Measurements from ENCODE around the gene CANT1. TPM values are rescaled to one million over a fixed set of nuclear protein-coding genes. Genes with fewer than 3 reads are reported as not detected.

Gene CANT1
- total RNA-seq, 2 donors from 2014 or later, result 302 to 322 TPM

GRCh38 chr17:79002796-79003593 lies 6.6 kb downstream of the CANT1 start:
- intact Hi-C loops (cut with DNase I, micrococcal nuclease), result no loop called here
- ATAC-seq, result no peak
- peak; percentile 23 to 24 for DNase-seq

- intact Hi-C loops (cut with DNase I, micrococcal nuclease), result no loop called here
- ATAC-seq, result no peak
- DNase-seq, result peak; percentile 8 to 25
These were observed 7.3 kb downstream of the CANT1 start for GRCh38 chr17:79002291-79002690.

- DNase-seq, result peak; percentile 33 to 44
- intact Hi-C loops (cut with DNase I, micrococcal nuclease), result no loop called here
- no peak for ATAC-seq
These were observed 8.2 kb downstream of the CANT1 start for GRCh38 chr17:79001190-79002020.

GRCh38 chr17:79000396-79001189 lies 9.0 kb downstream of the CANT1 start:
- ATAC-seq (no peak), DNase-seq (peak; percentile 29 to 30)
- intact Hi-C loops (cut with DNase I, micrococcal nuclease), result no loop called here

- DNase-seq (peak; percentile 3 to 22), ATAC-seq (no peak)
- intact Hi-C loops (cut with DNase I, micrococcal nuclease), result no loop called here
These were observed 9.6 kb downstream of the CANT1 start for GRCh38 chr17:78999947-79000395.

- DNase-seq, result peak; percentile 12 to 32
These were observed 10.4 kb downstream of the CANT1 start for GRCh38 chr17:78999056-78999768.

GRCh38 chr17:78998311-78999055 lies 11.1 kb downstream of the CANT1 start:
- peak; percentile 85 to 87 for DNase-seq
- peak; percentile 56 for ATAC-seq
- intact Hi-C loops (cut with DNase I, micrococcal nuclease), result no loop called here

More at GRCh38 chr17:78999056-78999768, 10.4 kb downstream of the CANT1 start:
- ATAC-seq, result no peak
- intact Hi-C loops (cut with DNase I, micrococcal nuclease), result no loop called here

- peak; percentile 29 to 36 for DNase-seq
- intact Hi-C loops (cut with DNase I, micrococcal nuclease), result no loop called here
- ATAC-seq, result peak; percentile 10
These were observed 11.7 kb downstream of the CANT1 start for GRCh38 chr17:78997881-78998280.

GRCh38 chr17:78997231-78997741 lies 12.3 kb downstream of the CANT1 start:
- ATAC-seq, result no peak
- peak; percentile 27 to 36 for DNase-seq
- intact Hi-C loops (cut with DNase I, micrococcal nuclease), result no loop called here

- DNase-seq, result peak in 1 of 2 donors; percentile 37
- ATAC-seq, result no peak
- intact Hi-C loops (cut with DNase I, micrococcal nuclease), result no loop called here
These were observed 12.8 kb downstream of the CANT1 start for GRCh38 chr17:78996781-78997201.

GRCh38 chr17:78995761-78996451 lies 13.7 kb downstream of the CANT1 start:
- peak; percentile 71 for ATAC-seq
- DNase-seq, result peak; percentile 84 to 92
- intact Hi-C loops (cut with DNase I, micrococcal nuclease), result no loop called here

- ATAC-seq, result peak; percentile 0
- intact Hi-C loops (cut with DNase I, micrococcal nuclease), result no loop called here
- peak in 1 of 2 donors; percentile 31 for DNase-seq
These were observed 14.4 kb downstream of the CANT1 start for GRCh38 chr17:78995022-78995760.

- DNase-seq, result peak; percentile 20 to 26
- intact Hi-C loops (cut with DNase I, micrococcal nuclease), result no loop called here
- no peak for ATAC-seq
These were observed 15.4 kb downstream of the CANT1 start for GRCh38 chr17:78993981-78994671.

GRCh38 chr17:78993241-78993956 lies 16.2 kb downstream of the CANT1 start:
- intact Hi-C loops (cut with DNase I, micrococcal nuclease), result no loop called here
- peak; percentile 41 to 76 for DNase-seq

More at GRCh38 chr17:78993241-78993956, 16.2 kb downstream of the CANT1 start:
- no peak for ATAC-seq

All from left colon (tissue), 2 donors.